Daoy (cell line): ENCODE data around the gene DZIP1L. TPM values are rescaled to one million over a fixed set of nuclear protein-coding genes. Genes with fewer than 3 reads are reported as not detected.

Source experiments
- DNase-seq: peaks from one replicate; pipeline ENCODE4 v3.0.0-alpha.2; 2015; ENCODE audit warnings: low read depth
- total RNA-seq: library from RNA; depleted of rRNA; stranded (reverse); fragments of >200 nt; shearing (Covaris generic); gene quantifications from 2 replicates; pipeline ENCODE4 v1.2.3, GENCODE V29; 2014; rRNA removed

Gene DZIP1L
- total RNA-seq, 1 experiment from 2014 or later = 8.2 TPM

DNA sequence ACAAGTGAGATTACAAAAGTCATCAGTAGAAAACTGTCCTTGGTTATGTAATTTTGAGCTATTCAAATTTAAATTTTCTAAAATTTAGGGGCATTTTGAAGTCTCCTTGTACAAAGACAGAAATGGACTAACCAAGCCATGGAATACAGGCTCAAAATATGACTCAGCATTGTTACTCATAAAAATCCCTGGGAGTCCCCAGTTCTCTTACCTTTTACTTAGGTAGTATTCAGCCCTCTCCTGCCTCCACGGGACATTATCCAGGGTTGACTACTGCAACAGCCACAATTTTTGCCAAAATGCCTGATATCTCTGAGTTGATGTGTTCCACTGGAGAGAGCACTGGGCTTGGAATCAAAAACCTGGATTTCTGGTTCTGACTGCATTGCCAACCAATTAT is 80.5 kb downstream of the DZIP1L start:
- no peak for DNase-seq

DNA sequence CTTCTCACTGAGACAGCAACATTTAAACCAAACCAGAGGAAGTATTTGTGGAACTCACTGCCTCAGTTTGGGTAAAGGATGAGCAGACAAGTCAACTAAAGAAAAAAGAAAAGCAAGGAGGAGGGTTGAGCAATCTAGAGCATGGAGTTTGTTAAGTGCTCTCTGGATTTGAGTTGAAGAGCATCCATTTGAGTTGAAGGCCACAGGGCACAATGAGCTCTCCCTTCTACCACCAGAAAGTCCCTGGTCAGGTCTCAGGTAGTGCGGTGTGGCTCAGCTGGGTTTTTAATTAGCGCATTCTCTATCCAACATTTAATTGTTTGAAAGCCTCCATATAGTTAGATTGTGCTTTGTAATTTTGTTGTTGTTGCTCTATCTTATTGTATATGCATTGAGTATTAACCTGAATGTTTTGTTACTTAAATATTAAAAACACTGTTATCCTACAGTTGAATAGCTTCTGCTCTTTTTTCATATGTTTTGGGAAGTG is 82.2 kb downstream of the DZIP1L start:
- DNase-seq = no peak

DNA sequence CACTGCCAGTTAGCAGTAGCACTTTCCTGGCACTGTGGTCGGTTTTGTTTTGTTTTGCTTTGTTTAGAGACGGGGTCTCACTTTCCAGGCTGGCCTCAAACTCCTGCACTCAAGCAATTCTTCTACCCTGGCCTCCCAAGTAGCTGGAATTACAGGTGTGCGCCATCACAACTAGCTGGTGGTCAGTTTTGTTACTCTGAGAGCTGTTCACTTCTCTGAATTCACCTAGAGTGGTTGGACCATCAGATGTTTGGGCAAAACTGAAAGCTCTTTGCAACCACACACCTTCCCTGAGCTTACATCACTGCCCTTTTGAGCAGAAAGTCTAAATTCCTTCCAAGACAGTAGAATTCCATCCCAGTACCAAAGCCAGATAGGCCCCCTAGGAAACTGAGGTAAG is 82.8 kb downstream of the DZIP1L start:
- no peak for DNase-seq

DNA sequence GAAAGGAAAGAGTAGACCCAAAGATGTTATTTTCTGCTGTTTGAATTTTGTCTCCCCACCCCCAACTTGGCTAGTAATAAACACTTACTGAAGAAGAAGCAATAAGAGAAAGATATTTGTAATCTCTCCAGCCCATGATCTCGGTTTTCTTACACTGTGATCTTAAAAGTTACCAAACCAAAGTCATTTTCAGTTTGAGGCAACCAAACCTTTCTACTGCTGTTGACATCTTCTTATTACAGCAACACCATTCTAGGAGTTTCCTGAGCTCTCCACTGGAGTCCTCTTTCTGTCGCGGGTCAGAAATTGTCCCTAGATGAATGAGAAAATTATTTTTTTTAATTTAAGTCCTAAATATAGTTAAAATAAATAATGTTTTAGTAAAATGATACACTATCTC is 83.9 kb downstream of the DZIP1L start:
- DNase-seq = no peak

DNA sequence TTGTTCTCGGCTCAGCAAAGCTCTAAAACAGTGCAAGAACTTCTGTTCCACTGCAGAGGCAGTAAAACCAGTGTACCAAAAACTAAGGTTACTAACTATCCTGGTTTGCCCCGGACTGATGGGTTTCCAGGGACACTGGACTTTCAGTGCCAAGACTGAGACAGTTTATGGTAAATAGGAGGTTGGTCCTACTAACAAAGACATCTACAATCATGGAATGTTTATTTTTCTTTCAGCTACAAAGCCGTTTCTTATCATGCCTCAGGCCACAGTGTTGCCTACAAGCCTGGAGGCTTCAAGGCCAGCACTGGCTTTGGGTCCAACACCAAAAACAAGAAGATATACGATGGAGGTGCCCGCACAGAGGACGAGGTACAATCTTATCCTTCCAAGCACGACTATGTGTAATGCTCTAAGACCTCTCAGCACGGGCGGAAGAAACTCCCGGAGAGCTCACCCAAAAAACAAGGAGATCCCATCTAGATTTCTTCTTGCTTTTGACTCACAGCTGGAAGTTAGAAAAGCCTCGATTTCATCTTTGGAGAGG is 84.6 kb downstream of the DZIP1L start:
- DNase-seq = no peak

DNA sequence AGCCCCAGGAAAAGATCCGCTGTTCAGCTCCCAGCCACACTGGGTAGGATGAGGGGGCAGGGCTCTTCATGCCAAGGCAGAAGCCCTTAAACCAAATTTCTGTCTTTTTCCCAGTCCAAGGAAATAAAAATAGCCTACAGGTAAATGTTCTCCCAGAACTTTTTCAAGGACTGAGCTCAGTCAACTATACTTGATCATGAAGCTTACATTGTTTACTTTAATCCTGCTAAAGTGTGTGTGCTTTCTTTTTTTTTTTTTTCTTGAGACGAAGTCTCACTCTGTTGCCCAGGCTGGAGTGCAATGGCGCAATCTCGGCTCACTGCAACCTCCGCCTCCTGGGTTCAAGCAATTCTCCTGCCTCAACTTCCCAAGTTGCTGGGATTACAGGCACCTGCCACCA is 87.6 kb downstream of the DZIP1L start:
- DNase-seq = no peak

DNA sequence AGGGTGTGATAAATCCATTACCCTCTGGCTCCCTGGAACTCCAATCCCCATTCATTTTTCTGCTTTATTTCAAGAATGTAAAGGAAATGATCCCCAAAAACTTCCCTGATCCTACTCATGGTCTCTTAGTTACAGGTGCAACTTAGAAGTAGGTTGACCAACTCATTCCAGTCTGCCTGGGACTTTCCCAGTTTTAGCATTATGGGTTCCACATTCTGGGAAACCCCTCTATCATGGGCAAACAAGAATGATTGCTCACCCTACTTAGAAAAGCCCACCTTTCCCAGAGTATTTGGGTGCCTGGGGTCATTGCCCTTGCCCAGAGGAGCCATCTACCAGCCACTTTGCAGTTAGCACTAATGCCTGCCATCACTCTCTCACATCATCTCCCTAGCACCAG is 89.9 kb downstream of the DZIP1L start:
- no peak for DNase-seq

DNA sequence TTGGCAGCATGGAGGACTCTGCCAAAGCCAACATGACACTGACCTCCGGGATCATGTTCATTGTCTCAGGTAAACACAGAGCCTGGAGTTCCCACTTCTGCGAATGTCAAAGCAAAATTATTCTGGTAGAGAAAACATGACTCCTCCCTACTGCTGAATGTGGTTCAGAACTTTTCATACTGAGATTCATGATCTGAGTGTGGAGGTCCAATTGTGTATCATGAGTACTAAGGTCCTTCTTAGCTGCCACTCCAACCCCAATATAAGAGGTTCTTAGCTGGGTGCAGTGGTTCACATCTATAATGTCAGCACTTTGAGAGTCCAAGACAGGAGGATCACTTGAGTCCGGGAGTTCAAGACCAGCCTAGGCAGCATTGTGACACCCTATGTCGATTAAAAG is 91.7 kb downstream of the DZIP1L start:
- DNase-seq = no peak

DNA sequence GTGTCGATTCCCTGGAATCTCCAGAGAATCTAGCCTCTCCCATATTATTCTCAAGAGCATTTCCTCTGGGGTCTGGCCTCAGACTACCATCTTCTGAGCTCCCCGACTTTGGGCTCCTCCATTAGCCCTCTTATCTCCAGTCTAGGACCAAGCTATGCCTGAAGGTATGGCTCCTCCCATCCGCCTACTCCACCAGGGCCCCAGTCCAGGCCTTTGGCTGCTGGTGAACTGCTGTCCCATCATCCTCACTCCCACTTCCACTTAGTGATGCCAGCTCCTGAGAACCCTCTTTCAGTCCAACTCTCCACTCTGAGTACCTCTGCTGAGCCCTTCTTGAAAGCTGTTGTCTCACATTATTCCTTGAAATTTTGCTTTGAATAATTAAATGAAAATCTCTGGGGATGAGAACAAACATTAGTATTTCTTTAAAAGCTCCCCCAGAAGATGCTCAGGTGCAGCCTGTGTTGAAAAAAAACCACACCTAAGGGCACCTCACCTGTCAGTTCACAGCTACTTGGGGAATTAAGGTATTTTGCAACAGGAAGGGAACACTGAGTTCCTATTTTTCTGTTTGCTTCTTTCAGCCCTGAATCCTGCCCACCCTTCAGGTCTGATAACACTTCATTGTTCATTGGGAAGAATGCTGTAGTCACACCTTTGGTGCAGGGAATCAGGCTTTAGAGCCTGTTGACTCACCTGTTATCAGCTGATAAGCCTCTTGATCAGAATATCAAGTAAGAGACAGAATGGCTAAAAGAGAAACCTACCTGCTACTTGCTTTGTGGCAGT is 95.9 kb downstream of the DZIP1L start:
- no peak for DNase-seq

DNA sequence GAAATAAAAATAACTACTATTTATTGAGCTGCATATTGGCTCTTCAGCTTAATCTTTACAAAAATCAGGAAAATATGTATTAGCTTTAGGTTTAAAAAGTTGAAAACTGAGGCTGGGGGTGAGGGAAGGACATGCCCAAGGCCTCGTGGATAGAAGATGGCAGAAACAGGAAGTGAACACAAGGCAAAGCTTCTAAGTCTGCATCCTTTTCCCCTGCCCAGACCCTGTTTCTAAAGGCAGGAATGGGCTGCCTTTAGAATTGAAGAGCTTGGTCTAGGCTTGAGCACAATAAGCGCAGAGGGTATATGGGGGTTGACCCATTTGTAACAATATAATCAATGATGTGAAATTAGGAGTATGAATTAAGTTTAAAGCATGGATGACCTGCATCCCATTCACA is 99.3 kb downstream of the DZIP1L start:
- DNase-seq = no peak

DNA sequence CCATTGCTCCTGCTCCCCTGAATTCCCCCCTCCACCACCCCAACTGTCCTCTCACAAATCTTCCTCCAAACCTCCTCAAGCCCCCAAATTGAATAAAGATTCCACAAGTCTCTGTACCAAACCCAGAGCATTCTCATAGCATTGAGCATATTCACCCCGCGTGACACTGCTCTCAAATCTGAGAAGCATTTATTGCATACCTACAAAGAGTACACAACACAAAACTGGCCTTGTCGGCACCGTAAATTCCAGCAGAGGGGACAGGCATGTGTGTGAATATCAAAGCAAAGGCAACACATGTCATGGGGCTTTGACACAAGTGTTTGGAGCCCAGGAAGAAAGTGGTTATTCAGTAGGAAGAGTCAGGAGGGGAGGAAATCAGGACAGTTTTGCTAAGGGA is 102.9 kb downstream of the DZIP1L start:
- DNase-seq = no peak

Other genes starting within 250 kb of the DZIP1L start
- gene CLDN18, start 105.4 kb downstream of the DZIP1L start, total RNA-seq = not detected in 2 replicates
- not detected in 2 replicates for gene A4GNT, start 16.8 kb upstream of the DZIP1L start, total RNA-seq
- gene DBR1, start 59.3 kb upstream of the DZIP1L start, total RNA-seq = 26.2 and 32.9 TPM in 2 replicates
- gene ARMC8, start 71.7 kb upstream of the DZIP1L start, total RNA-seq = 54.8 and 56.3 TPM in 2 replicates
- not detected in 2 replicates for gene NME9, start 214.2 kb upstream of the DZIP1L start, total RNA-seq
- 12.3 and 14.8 TPM in 2 replicates for gene MRAS, start 233.0 kb upstream of the DZIP1L start, total RNA-seq